22Rv1 (cell line): ENCODE data around the gene SKI.

Source experiments
- ZFX ChIP-seq: fragments of 450-650 bp; IDR thresholded peaks from 2 replicates; pipeline ENCODE4 v1.6.1; 2017; ENCODE audit warnings: antibody characterized with exemption, borderline replicate concordance
- TF ChIP-seq, protein P1 (sequence below): fragments of 450-650 bp; IDR thresholded peaks from 2 replicates; pipeline ENCODE4 v1.5.1; 2017; ENCODE audit warnings: mild to moderate bottlenecking

- TF ChIP-seq, protein P1, sequence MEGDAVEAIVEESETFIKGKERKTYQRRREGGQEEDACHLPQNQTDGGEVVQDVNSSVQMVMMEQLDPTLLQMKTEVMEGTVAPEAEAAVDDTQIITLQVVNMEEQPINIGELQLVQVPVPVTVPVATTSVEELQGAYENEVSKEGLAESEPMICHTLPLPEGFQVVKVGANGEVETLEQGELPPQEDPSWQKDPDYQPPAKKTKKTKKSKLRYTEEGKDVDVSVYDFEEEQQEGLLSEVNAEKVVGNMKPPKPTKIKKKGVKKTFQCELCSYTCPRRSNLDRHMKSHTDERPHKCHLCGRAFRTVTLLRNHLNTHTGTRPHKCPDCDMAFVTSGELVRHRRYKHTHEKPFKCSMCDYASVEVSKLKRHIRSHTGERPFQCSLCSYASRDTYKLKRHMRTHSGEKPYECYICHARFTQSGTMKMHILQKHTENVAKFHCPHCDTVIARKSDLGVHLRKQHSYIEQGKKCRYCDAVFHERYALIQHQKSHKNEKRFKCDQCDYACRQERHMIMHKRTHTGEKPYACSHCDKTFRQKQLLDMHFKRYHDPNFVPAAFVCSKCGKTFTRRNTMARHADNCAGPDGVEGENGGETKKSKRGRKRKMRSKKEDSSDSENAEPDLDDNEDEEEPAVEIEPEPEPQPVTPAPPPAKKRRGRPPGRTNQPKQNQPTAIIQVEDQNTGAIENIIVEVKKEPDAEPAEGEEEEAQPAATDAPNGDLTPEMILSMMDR, result no peak
- TF ChIP-seq ZFX, result no peak
Observed at GRCh38 chr1:2342384-2343022, 114.4 kb downstream of the SKI start.
